Stimulated activated memory B cell treated with anti-CD40 and anti-IgM and Interleukin-4, amounts not matched to agents 10 μg/mL and 1 μg/mL and 100 μg/mL, for 72 hours (primary cell): Measurements from ENCODE around the gene ZFHX3.

Experiments
- ATAC-seq: fragments of 150-1000 bp; cut with Tn5 transposase; 2 replicates; pipeline ENCODE4 v1.10.0; 2021
- H3K27ac Mint-ChIP-seq: one replicate; pipeline ENCODE4 v1.8.0; 2022; ENCODE audit warnings: mild to moderate bottlenecking, mixed read lengths
- H3K27me3 Mint-ChIP-seq: one replicate; pipeline ENCODE4 v1.8.0; 2022; ENCODE audit warnings: mixed read lengths
- H3K36me3 Mint-ChIP-seq: one replicate; pipeline ENCODE4 v1.8.0; 2022; ENCODE audit warnings: mixed read lengths
- H3K4me1 Mint-ChIP-seq: one replicate; pipeline ENCODE4 v1.8.0; 2022; ENCODE audit warnings: mixed read lengths
- H3K4me3 Mint-ChIP-seq: one replicate; pipeline ENCODE4 v1.8.0; 2022; ENCODE audit warnings: mild to moderate bottlenecking, moderate library complexity, mixed read lengths
- H3K9me3 Mint-ChIP-seq: one replicate; pipeline ENCODE4 v1.8.0; 2022; ENCODE audit warnings: mixed read lengths

The ZFHX3 gene

DNA sequence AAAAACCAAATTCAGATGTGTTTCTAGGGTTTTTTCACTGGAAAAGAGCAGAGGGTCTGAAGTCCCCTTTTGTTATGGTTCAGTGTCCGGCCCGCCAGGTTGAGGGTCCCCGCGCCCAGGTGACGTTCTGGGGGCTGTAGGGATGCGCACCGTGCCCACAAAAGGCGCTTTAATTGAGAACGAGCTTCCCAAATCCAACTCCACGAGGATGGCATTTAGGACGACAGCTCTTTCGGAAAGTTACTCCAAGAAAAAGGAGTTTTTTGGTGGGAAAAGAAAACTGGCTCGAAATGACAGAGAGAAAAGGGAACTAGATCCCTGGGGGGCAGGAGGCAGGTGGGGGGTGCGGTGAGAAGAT lies 15.9 kb upstream of the ZFHX3 start:
- peaks cover 46% of the 10 kb centered on the region for H3K4me1 Mint-ChIP-seq
- peaks cover 93% of the 10 kb centered on the region for H3K27me3 Mint-ChIP-seq
- H3K9me3 Mint-ChIP-seq, result no peaks in the 10 kb centered on the region
- H3K27ac Mint-ChIP-seq, result no peak overlapping the region
- ATAC-seq, result no peak
- H3K4me3 Mint-ChIP-seq, result no peak overlapping the region
- no peaks in the 10 kb centered on the region for H3K36me3 Mint-ChIP-seq

DNA sequence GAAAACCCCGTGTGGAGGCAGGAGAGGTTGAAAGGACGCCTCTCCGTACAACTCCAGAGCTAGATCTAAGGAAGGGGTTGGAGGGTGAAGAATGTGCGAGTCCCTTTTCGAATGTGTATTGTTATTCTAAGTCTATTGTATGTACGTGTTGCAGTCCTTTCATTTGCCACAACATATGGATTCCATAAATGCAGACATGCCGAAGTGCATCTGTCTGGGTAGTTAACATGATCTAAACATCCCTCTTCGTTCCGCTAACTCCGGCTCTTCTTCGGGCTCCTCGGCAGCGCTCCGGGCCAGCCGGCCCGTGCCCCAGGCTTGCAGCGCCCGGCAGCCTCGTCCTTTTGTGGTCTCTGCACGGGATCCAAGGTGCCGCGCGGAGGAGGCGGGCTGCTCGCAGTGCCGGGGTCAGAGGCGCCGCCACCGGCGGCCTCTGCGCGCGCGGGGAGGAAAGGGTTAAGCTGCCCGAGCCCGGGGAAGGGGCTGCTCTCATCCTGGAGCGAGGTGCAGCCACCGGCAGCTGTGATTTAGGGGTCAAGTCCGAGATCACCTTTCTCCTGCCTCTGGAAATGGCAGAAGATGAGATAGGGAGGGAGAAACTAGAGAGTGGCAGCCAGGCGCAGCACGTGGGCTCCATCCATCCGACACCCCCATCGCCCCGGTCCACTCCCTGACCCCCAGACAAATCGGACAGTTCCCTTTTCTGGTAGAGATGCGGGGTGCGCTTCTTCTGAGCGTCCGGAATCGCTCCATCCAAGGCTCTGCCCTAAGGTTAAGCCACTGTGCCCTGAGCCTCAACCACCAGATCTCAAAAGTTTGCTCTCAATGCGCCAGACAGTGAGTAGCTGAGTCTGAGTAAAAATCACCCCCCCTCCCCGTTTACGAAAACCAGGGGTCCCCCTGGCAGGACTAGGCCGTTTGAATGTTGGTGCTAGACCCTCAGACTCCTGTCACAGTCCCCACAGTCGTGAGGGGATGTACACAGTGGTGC lies 15.1 kb upstream of the ZFHX3 start:
- Mint-ChIP-seq H3K27ac (no peak overlapping the region), H3K4me3 (no peak overlapping the region), H3K4me1 (peaks cover 47% of the 10 kb centered on the region), H3K27me3 (peaks cover 85% of the 10 kb centered on the region), H3K9me3 (no peaks in the 10 kb centered on the region), H3K36me3 (no peaks in the 10 kb centered on the region)
- ATAC-seq, result no peak

DNA sequence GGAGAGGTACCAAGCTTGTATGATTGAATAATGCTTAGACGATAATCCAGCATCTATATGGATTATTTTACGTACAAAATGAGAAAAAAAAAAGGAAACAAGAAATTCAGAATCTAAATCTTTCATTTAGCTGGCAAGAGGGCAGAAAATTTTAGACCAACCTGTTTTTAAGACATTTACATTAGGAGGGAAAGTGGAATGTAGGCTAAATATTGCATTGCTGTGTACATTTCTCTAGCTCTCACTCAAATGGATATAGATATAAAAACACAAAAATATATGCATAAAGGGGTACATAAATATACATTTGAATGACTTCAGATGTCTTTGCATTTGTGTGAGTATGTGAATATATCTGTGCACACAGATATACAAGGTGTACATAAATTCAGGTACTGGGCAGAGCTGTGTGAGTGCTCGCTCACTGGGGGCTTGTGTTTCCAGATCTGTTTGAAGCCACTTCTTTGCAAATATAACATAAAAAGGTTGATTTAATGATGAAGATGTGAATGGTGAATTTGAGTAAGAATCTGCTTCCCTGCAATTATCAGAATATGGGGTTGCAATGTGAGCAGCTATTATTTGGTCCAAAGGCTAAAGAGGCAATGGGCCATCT lies 14.2 kb upstream of the ZFHX3 start:
- Mint-ChIP-seq H3K4me1 (peaks cover 52% of the 10 kb centered on the region), H3K27ac (no peak overlapping the region), H3K4me3 (no peak overlapping the region), H3K9me3 (no peaks in the 10 kb centered on the region), H3K27me3 (peaks cover 81% of the 10 kb centered on the region), H3K36me3 (peaks cover 5% of the 10 kb centered on the region)
- ATAC-seq, result no peak

DNA sequence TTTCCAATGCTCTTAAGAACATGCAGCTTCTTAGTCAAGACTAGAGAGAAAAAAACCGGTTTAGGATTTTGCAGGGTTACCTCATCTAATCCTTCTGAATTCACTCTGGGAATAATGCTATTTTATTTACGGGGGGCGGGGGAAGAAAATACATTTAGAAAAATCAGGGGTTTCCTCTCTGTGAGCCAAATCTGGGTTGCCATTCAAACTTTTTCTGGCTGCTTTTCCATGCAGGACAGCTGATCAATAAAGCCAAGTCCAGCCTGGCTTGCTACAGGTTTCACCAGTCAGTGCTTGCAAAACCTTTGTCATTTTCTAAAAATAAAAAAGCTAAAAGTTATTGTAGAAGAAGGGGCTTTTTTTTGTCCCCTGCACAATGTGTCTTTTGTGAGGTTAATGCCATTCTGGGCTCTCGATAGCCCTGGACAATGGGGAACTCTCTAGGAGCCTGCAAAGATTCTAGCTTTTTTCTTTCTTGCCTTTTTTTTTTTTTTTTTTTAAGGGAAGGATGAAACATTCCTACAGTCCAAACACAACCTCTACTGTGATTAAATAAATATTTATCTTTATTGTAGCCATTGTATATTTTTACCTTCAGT lies 13.1 kb upstream of the ZFHX3 start:
- Mint-ChIP-seq H3K27me3 (peaks cover 78% of the 10 kb centered on the region), H3K4me3 (no peak overlapping the region), H3K27ac (no peak overlapping the region), H3K4me1 (peaks cover 57% of the 10 kb centered on the region), H3K9me3 (no peaks in the 10 kb centered on the region), H3K36me3 (peaks cover 6% of the 10 kb centered on the region)
- ATAC-seq, result no peak

DNA sequence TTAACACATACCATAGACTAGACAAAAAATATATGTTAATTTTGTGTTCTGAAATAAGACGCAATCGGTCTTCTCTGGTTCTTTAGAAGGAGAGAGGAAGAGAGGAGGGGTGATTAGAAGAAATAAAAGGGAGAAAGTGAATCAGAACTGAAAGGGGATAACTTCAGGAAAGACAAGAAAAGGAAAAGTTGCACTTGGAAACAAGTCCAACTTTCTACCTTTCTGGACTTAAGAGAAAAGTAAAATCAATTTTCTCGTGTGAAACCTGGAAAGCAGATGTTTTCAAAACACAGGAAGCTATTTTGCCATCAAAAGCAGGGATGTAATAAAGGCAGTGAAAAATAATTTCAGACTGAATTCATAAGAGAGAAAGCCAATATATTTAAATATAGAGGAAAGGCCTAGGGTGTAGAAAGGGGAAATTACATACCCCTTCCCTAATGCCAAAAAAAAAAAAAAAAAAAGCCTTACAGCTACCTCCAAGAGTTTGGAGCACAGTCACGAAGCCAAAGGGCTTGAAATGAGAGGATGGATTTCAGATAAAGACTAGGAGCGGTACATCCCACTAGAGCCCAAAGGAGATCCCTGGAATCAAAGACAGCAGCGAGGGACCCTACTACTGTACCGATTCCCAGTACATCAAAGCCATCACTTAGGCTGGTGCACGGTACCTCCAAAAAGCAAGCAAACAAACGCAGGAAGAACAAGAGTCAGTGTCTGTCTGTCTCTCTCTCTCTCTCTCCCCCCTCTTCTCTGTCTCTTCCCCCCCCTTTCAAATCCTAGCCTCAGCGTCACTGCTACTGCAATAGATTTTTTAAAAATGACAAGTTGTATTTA lies 12.1 kb upstream of the ZFHX3 start:
- Mint-ChIP-seq H3K27ac (peak overlapping the region; percentile 66), H3K27me3 (peaks cover 75% of the 10 kb centered on the region), H3K36me3 (peaks cover 6% of the 10 kb centered on the region), H3K4me3 (peak overlapping the region; percentile 87), H3K9me3 (no peaks in the 10 kb centered on the region), H3K4me1 (peaks cover 60% of the 10 kb centered on the region)
- ATAC-seq, result no peak

DNA sequence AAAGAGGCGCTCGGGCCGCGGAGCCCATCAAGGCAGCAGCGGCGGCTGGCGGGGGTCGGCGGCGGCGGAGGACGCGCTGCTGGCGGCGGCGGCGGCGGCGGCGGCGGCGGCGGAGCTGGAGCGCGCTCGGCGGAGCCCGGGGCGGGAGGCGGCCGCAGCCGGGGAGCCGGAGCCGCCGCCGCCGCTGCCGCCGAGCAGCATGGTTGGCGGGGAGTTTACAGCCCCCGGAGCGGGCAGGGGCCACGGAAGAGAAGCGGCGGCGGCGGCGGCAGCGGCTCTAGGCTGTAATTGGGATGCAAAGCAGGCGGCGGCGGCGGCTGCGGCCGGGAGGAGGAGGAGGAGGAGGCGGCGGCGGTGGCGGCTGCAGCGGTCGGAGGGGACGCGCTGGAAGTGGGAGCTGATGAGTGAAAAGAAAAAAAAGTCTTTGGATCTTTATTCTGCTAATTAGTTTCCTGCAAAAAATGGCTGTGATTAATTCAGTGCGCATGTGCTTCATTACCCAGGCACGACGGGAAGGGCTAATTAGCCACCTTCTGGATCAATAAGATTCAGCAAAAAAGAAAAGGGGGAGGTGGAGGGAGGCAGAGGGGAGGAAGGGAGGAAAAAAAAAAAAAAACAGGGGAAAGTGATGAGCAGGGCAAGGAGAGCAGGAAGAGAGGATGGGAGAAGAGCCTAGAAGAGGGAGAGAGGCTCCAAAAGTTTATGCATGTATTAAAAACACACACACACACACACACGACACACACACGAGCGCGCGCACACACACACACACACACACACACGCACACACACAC lies 10.9 kb upstream of the ZFHX3 start:
- peak overlapping the region; percentile 87 for H3K4me3 Mint-ChIP-seq
- peaks cover 63% of the 10 kb centered on the region for H3K27me3 Mint-ChIP-seq
- H3K36me3 Mint-ChIP-seq, result peaks cover 6% of the 10 kb centered on the region
- no peaks in the 10 kb centered on the region for H3K9me3 Mint-ChIP-seq
- ATAC-seq, result peak; percentile 56
- peaks cover 57% of the 10 kb centered on the region for H3K4me1 Mint-ChIP-seq
- peak overlapping the region; percentile 66 for H3K27ac Mint-ChIP-seq

DNA sequence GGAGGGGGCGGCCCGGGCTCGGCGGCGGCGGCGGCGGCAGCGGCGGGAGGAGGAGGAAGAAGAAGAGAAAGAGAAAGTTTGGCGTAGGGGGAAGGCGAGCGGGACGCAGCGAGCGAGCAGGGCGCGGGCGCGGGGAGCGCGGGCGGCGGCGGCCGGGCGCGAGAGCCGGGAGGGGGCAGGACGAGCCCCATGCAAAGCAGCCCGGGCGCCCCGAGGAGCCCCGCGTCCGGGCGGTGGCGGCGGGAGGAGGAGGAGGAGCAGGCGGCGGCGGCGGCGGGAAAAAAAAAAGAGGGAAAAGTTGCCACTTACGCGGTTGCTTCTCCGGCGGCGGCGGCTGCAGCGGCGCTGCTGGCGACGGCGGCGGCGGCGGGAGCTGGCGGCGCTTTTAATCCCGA lies 10.3 kb upstream of the ZFHX3 start:
- H3K27me3 Mint-ChIP-seq, result peaks cover 57% of the 10 kb centered on the region
- no peak overlapping the region for H3K27ac Mint-ChIP-seq
- H3K9me3 Mint-ChIP-seq, result no peaks in the 10 kb centered on the region
- H3K36me3 Mint-ChIP-seq, result peaks cover 6% of the 10 kb centered on the region
- peak overlapping the region; percentile 87 for H3K4me3 Mint-ChIP-seq
- peaks cover 56% of the 10 kb centered on the region for H3K4me1 Mint-ChIP-seq
- peak; percentile 80 for ATAC-seq

DNA sequence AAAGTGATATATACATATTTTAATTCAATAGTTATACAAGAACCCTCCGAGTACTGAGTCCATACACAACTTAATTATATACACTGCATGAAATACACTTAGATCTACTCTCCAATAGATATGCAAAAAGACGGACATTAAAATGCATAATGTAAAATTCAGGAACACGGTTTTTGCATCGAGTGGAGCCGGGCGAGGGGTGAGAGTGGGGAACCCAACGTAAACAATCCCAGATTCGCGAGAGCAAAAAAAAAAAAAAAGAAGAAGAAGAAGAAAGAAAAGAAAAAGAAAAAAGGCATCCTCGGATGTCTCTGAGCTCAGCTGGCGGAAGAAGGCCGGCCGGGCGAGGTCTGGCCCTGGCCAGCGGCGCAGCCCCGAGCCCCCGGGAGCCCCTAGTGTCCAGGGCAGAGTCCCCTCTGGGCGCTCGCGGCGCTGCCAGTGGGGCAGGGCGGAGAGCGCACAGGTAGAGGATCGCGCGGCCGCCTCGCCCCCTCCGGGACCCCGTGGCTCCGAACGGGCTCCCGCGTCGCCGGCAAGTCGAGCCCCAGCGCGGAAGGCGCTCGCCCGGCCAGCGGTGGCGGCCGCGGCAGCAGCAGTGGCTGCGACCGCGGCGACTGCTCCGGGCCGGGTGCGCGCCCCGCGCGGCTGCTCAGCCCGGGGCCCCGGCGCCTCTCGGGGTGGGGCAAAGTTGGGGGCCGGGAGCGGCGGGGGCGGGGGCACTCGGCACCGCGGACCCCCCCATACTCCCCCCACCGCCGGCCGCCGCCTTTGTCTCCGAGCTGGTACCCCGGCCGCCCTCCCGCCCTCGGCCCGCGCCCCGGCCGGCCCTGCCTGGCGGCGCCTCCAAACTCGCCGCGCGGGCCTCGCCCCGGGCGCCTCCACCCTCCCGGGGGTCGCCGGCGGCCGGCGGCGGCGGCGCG lies 9.6 kb upstream of the ZFHX3 start:
- peaks cover 51% of the 10 kb centered on the region for H3K27me3 Mint-ChIP-seq
- peak overlapping the region; percentile 94 for H3K27ac Mint-ChIP-seq
- H3K36me3 Mint-ChIP-seq, result peaks cover 6% of the 10 kb centered on the region
- peaks cover 53% of the 10 kb centered on the region for H3K4me1 Mint-ChIP-seq
- ATAC-seq, result peak; percentile 77
- peak overlapping the region; percentile 99 for H3K4me3 Mint-ChIP-seq
- H3K9me3 Mint-ChIP-seq, result no peaks in the 10 kb centered on the region

DNA sequence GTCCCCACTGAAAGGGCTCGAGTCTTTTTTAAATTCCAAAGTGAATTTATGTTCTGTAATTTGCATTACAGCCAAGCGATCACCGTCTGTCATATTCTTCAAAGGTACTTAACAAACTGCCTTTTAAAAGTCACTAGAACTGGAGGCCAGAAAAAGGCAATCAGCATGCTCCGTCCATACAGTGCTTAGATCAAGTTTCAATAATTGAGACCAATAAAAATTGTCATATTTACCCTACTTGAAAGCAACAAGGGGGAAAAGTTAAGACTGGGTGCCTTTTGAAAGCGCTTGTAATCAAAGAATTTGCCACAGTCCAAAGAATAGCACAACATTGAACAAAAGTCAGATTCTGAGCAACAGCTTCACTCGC lies 9.0 kb upstream of the ZFHX3 start:
- peaks cover 44% of the 10 kb centered on the region for H3K27me3 Mint-ChIP-seq
- peaks cover 6% of the 10 kb centered on the region for H3K36me3 Mint-ChIP-seq
- no peaks in the 10 kb centered on the region for H3K9me3 Mint-ChIP-seq
- ATAC-seq, result no peak
- H3K27ac Mint-ChIP-seq, result peak overlapping the region; percentile 94
- no peak overlapping the region for H3K4me3 Mint-ChIP-seq
- peaks cover 48% of the 10 kb centered on the region for H3K4me1 Mint-ChIP-seq

DNA sequence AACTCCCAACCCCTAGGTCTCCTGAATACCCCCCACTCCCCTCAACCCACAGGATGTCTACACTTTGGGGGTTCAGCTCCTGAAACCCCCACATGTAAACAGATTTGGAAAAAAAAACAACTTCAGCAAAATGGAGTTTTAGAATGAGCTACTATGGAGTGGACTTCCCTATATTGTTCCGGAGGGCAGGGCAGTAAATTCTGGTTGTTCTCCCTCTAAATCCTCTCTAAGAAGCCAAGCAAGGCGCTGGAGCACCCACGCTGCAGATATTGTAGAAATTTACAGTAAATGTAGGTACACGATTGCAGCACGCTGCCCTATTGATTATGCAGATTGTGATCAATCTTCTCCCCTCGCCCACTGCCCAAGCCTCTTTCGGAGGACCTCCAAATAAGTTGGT lies 8.5 kb upstream of the ZFHX3 start:
- peaks cover 6% of the 10 kb centered on the region for H3K36me3 Mint-ChIP-seq
- ATAC-seq, result no peak
- peaks cover 40% of the 10 kb centered on the region for H3K27me3 Mint-ChIP-seq
- H3K4me3 Mint-ChIP-seq, result no peak overlapping the region
- no peak overlapping the region for H3K27ac Mint-ChIP-seq
- no peaks in the 10 kb centered on the region for H3K9me3 Mint-ChIP-seq
- peaks cover 48% of the 10 kb centered on the region for H3K4me1 Mint-ChIP-seq

DNA sequence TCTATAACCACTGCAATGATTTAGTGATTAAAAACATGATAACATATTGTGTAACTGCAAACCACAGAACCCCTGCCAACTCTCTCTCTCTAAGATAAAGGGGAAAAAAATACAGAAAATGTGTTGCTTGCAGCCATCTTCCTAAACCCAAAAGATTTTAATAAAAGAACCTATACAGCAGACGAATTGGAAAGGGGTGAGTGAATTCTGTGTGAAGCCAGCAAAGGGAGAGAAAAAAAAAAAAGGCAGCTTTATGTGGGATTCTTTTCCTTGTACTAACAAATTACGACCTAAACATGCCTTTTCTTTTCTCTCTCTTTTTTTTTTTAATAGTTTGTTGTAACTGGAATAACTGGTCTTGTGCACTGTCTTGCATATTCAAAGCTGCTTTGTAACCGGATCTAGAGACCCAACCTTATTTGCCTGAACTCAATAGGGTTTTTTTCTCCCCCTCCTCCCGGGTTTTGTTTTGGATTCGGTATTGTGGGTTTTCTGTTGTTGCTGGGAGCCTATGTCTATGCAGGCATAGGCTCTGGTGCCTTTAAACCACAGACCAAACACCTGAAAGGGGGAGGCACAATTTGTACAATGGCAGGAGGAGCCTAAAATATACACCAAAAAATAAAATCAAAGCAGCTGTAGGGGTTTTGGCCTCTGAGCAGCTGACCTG lies 7.0 kb upstream of the ZFHX3 start:
- Mint-ChIP-seq H3K4me1 (peaks cover 45% of the 10 kb centered on the region), H3K4me3 (no peak overlapping the region), H3K9me3 (no peaks in the 10 kb centered on the region), H3K27ac (no peak overlapping the region), H3K36me3 (peaks cover 6% of the 10 kb centered on the region), H3K27me3 (peaks cover 31% of the 10 kb centered on the region)
- no peak for ATAC-seq

DNA sequence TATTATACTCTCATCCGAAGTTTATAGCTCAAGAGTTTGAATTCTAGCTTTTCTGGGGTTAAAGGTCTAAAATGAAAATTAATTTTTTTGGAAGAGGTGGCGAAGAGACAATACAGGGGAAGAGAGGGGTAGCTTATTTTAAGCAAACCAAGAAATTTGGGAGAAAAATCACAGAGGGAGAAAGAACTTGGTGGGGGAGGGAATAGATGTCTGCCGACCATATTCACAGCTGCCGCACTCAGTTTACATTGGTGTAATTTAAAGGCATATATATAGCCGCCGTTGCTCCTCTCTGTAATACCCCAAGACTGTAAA lies 6.5 kb upstream of the ZFHX3 start:
- Mint-ChIP-seq H3K4me3 (no peak overlapping the region), H3K9me3 (no peaks in the 10 kb centered on the region), H3K27ac (no peak overlapping the region), H3K36me3 (peaks cover 6% of the 10 kb centered on the region), H3K4me1 (peaks cover 40% of the 10 kb centered on the region), H3K27me3 (peaks cover 26% of the 10 kb centered on the region)
- no peak for ATAC-seq

DNA sequence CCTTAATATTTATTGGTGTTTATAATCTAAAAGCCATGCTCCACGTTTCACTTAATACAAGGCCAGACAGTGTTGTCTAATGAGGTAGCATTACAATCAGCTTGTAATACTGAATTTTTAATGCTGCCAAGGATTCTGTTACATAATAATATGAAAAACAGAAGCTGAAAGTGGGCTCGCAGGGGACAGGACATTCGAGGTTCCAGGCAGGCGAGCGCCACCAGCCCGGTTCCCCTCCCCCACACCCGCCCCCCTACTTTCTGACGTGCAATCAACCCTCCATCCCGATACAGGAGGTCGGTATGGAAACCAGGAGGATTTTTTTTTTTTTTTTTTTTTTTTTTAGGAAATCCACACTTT lies 6.2 kb upstream of the ZFHX3 start:
- H3K4me3 Mint-ChIP-seq, result no peak overlapping the region
- H3K27me3 Mint-ChIP-seq, result peaks cover 23% of the 10 kb centered on the region
- H3K9me3 Mint-ChIP-seq, result no peaks in the 10 kb centered on the region
- no peak for ATAC-seq
- H3K4me1 Mint-ChIP-seq, result peaks cover 39% of the 10 kb centered on the region
- H3K27ac Mint-ChIP-seq, result no peak overlapping the region
- H3K36me3 Mint-ChIP-seq, result peaks cover 6% of the 10 kb centered on the region
